GM21619 (cell line): ENCODE measurements around the gene ITPR2.
A peak's percentile ranks its signal among the peaks of the same experiment; 100 is the strongest.

Experiments used
- ATAC-seq: cut with Tn5 transposase; IDR thresholded peaks from one replicate; pipeline ENCODE4 v1.9.1; 2021; ENCODE audit not compliant: unreplicated experiment

The ITPR2 gene

DNA sequence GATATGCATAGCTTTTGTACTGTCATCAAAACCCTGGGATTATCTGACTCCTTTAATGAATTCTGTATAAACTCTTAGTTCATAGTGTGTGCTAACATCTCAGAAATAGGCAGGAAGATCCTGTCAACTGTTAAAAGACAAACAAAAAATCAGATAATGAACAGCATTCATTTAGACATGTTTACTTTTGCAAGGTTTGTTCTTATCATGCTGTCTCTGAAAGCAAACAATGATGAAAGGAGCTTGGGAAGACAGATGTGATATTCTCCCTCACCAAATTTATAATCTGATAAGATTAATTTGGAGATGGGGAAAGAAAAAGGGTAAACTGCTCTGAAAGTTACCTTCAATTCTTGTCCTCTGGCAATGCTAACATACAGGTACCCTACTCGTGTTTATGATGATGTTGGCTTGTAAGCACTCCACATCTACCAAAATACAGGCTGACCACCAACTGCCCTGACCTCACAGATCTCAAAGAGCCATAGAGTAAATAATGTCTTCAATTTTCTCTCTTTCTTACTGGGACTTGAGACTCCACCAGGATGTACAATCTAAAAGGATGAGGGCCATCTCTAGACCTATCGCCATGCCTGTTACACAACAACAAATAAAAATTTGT lies 403.8 kb downstream of the ITPR2 start:
- ATAC-seq, result no peak

DNA sequence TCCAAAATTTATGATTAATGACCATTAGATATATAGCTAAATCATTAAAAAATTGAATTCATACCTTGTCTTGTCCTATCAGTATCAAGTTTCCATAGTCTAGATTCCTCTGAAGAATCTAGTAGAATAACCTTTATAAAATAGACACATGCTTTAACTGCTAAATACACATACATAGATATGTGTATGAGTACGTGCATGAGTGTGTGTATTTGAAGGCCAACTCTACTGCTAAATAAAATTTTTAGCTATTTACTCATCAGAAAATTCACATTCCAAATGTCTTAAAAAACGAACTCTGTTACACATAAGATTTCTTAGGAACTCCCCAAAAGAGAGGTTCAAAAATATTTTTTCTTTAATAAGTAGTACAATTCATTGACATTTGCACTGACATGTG lies 404.6 kb downstream of the ITPR2 start:
- no peak for ATAC-seq

DNA sequence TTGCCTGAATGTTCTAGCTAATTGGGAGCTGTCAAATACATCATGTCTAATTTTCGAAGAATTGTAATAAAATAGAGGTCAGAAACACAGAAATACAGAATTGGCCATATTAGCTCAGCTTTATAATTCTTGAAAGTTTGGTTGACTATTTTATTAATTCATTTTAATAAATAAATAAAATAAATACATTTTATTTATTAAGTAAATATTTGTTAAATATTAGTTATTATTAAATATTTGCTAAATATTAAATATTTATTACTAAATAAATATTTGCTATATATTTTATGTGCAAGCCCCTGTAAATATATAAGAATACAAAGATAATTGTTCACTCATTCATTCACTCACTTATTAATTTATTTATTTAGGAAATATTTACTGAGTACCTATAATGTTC lies 406.3 kb downstream of the ITPR2 start:
- ATAC-seq, result no peak

DNA sequence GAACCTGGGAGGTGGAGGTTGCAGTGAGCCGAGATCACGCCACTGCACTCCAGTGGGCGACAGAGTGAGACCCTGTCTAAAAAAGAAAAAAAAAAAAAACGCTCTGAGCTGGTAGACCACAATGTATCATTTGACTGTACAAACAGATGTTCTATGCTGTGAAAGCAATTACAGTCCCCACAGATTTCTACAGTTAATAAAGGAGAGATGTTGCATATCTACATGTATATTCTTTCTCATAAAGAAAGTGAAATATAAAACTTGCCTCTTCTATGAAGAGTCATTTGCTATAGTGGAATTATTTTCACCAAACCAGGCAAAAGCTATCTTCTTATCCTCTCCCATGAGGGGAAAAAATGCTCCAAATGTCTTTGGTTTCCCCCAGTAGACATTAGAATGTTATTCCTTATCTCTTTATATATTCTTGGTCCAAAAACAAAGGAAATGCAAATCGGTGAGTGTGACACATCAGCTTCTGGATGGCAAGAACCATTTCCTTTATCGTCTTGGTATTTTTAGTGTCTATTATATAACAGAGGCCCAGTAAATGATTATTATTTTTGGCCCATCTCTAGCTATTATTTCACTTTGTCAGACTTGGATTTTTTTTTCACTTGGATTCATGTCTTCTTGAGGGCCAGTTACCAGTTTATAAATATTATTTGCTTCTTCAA lies 407.3 kb downstream of the ITPR2 start:
- ATAC-seq, result peak; percentile 59

DNA sequence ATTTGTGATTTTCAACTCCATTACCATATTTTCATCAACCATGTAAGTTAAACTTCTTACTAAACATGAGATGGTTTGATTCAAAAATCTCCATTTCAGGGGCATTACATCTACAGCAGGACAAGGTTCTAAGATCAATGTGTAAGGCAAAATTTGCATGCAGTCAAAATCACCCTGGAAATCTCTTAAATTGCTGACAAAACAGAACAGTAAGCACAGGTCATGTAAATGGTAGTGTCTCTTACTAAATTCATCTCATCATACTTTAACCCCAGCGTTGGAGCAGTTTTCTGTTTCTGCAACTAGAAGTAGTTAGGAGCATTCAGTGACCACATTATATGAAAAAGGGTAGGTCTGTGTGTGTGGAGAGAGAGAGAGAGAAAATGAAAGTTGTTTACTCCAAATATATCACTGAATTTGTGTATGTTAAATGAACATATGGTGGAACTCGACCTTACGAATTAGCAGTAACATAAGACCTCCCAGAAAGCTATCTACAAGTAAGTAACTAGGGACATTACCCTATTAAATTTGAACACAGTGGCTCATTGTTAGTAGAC lies 410.1 kb downstream of the ITPR2 start:
- peak; percentile 52 for ATAC-seq

DNA sequence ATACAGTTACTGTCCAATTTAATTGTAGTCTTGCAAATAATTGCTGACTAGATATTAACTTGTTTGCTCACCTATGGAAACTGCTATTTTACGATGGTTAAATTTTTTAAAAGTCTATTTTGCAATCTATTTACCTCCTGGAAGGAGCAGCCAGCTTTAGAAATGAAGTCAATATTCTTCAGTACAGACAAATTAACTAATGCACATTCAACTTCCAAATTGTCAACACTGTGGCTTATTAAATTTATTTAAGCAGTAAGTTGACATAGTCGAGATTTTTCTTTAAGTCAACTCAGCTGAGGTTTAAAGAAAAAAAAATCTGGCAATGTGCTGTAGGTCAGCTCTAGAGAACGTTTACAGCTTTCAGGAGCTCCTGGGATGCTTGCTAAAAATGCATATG lies 416.4 kb downstream of the ITPR2 start:
- no peak for ATAC-seq

DNA sequence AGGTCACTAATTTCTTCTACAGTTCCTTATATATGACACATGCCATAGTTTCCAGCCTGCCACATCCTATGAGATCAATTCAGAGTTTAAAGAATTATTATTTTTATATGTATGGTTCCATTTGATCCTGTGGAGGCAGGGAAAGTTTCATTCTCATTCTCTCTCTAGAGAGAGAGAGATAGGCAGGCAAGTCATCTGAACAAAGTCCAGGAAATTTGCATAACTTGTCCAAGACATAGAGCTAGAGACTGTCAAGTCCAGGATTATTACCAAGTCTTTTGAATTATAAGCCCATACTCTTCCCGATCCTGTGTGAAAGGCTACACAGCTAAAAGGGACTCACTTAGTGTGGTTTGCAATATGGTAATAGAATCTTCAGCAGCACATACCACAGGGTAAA lies 422.3 kb downstream of the ITPR2 start:
- ATAC-seq, result no peak

DNA sequence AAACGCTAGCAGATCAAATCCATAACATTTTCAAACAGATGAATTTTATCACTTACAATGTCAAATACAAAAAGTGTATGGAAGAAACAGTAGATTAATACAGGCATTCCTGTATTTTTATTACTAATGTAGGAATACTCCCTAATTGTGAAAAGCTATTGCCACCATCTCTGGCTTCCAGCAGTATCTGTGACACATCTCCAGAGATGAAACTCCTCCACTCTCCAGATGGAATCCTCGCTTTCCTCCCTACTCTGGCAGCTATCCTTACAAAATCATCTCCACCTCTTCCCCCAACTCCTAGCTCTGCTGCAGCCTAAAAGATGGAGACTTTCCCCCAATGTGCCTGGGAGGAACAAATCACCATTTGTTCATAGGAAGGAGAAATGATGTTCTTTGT lies 426.2 kb downstream of the ITPR2 start:
- no peak for ATAC-seq

DNA sequence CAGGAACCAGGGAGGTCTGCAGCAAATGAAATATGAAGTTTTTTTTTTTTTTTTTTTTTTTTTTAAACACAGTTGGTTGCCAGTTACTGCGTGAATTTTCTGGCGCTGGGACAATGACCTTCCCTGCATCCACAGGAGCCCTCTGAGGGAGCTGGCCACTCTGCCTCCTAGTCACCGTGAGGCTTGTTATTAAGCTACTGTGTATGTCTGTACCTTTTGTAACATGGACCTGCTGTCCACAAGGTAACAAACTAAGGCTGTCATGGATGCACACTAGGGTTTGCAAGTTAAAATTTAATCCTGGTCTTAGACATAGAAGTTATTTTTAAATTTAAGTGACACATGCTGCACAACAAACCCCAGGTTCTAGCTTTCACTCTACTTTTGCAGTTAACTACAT lies 426.6 kb downstream of the ITPR2 start:
- no peak for ATAC-seq

DNA sequence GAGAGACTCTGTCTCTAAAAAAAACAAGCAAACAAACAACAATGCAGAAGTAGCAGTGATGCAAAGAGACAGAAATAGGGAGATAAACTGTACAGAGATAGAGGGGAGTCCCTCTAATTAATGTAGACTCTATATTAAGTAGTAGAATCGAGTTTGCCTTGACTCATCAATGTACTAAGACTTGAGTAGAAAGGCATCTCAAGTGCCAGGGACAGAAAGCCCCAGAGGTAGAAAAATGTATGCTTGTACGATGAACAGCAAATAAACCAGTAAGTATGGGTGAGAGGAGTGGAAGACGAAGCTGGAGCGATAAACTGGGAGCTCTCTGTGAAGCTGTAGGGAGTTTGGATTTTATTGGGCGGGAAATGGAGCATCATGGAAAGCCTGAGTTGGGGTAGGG lies 429.4 kb downstream of the ITPR2 start:
- ATAC-seq, result no peak

DNA sequence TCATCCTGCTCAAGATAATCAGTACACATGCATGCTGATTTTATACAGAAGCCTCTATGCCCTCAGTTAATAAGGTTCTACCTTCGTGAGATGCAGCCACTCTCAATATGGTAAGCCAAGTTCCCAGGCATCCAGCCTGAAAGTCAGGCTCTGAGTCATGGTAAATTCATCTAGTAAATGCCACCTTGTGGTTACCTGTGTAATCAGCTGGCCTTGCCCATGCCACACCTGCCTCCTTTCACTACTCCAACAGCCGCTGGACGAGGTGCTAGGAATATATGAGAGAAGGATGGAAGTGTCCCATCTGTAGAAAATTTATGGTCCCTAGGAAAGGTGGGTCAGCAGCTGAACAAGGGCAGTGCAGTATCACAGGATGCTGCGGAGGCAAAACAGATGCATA lies 430.3 kb downstream of the ITPR2 start:
- ATAC-seq, result no peak

DNA sequence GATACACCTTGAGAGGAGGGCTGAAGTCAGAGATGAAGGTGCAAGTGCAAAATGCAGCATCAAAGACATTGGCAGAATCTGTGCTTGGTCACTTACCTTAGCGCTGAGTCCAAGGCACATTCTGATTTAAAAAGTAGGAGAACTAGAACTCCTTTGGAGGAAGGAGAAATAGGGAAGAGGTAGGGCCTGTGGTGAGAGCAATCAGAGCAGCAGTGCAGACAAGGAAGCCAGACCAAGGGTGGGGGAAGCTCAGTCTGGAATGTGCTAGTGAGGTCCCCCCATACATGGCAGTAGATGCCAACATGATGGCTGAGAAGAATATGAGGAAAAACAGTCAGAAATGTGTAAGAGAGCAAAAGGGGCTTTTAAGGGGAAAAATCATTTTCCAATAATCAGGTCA lies 431.1 kb downstream of the ITPR2 start:
- no peak for ATAC-seq

DNA sequence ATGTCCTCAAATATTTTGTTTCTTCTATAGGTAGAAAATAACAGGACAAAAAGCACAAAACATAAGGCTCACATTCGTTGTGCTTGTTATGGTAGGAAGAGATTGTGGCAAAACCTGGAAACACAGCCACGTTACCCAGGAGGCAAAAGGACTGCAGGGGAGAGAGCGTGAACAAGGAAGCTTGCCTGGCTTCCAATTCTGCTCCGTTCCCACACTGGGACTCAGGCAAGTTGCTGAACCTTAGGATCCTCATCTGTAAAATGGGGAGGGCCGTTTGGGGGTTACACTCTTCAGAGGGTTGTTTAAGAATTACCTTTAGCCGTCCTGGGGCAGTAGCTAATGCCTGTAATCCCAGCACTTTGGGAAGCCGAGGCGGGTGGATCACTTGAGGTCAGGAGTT lies 432.4 kb downstream of the ITPR2 start:
- no peak for ATAC-seq

DNA sequence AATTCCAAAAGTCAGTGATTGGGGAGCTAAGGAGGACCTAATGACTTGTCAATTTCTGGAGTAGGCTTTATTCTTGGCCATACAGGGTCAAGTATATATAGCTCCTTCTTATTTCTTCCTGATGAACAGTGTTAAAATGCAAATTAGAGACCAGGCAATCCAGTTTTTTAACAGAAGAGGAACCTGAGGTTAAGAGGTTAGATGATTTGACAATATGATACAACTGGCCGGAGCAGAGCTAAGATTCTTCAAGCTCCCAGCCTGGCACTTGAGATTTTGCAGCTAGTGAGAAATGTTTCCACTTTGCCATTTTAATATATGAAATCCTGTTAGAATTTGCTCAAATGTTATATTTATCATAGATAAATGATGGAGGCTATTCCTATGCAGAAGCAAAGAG lies 433.6 kb downstream of the ITPR2 start:
- ATAC-seq, result no peak

DNA sequence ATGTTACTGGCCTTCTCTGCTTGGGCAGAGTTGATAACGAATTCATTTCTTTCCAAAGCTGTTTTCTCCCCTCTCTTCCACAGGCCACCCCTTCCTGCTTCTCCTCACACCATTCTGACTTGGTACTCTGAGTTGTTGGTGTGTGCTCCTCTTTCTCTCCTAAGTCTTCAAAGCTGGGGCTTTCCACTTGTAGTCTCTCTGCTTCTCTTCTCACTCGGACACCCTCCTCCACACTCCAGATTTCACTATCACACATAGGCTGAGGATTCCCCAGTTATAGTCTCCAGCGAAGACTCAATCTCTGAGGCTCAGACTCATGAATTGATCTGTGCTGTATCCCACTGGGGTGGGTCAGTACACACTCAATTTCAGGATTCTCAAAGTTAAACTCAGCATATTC lies 436.6 kb downstream of the ITPR2 start:
- ATAC-seq, result no peak

DNA sequence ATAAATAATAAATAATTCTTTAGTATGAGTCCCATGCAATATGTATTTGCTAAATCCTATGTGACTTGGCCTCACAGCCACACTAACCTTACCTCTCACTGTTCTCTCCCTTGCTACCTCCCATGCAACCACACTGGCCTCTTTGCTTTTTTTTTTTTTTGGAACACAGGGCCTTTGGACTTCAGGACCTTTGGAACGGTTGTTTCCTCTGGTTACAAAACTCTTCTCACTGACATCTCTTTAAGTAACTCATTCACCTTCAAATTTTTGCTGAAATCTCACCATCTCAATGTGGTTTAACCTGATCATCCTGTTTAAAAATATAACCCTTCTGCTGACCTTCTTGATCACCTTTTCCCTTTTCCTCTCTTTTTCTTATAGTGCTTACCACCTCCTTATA lies 443.7 kb downstream of the ITPR2 start:
- ATAC-seq, result no peak

DNA sequence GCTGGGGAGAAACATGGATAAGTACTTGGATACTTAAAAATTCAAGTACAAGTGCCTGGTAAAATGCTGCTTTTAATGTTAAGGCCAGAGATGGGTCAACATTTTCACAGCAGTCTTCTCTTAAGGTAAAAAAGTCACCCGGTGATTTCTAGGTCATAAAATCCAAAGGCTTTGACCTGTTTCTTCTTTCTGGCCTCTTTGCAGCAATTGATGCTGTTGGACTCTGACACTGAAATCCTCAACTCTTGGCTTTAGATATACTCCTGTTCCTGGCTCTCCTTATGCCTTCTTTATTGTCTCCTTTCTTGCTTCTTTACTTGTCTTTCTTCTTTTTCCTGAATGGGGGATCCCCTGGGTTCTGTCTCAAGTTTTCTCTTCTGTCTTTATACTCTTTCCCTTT lies 448.5 kb downstream of the ITPR2 start:
- ATAC-seq, result no peak

DNA sequence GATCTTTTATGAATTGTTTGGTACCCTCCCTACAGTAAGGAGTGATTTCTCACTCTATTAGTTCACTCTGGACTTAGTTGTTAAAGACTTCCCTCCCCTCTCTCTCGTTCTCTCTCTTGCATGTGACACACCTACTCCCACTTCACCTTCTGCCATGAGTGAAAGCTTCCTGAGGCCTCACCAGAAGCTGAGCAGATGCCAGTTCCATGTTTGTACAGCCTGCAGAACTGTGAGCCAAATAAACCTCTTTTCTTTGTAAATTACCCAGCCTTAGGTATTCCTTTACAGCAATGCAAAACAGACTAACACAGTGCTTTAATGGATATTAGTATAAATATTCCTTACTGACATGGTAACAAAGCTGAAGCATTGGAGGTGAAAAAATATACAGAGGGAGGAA lies 450.0 kb downstream of the ITPR2 start:
- ATAC-seq, result no peak

DNA sequence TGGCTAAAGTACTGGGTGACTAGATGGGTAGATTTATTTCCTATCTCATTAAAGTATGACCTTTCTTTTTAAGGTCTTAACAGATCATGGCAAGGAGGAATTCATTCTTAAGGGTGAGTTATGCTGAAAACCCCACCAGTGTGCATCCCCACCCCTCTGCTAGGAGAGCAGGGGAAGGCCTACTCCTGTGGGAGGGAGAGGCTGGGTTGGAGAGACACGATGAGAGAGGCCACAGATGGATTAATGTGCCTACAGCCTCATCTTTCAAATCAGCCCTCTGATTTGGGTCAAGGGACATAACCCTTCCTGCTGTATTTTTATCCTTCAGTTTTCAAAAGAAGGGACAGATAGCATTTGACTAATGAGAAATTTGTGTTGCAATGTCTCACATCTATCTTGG lies 452.1 kb downstream of the ITPR2 start:
- no peak for ATAC-seq

DNA sequence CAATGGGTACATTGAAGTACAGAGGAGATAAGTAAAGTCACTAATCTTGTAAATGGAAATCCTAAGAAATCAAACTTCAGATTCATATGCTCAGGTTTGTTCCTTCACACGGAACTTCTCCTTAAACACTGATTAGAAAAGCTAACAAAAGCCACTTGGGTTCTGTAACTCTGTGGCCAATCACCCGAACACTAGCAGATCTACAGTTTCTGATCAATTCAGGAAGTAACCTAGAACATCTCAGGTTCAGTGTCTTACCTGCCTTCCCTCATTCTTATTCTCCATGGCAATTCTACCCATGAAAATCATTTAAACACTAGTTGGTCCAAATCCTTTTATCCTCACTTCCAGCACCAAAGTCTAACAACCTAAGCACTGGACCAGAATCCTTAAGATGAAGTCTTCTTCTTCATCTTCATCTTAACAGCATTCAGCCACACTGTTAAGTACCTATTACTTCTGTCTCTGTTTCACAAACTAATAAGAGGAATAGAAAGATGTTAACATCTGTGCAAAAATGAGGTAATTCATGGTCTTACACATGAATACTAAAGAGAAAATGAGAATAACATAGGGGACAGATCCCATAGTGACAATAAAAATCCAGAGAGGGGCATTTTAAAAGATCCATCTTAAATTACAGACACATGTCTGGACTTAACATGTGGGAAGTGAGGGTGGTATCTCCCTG lies 453.1 kb downstream of the ITPR2 start:
- no peak for ATAC-seq

DNA sequence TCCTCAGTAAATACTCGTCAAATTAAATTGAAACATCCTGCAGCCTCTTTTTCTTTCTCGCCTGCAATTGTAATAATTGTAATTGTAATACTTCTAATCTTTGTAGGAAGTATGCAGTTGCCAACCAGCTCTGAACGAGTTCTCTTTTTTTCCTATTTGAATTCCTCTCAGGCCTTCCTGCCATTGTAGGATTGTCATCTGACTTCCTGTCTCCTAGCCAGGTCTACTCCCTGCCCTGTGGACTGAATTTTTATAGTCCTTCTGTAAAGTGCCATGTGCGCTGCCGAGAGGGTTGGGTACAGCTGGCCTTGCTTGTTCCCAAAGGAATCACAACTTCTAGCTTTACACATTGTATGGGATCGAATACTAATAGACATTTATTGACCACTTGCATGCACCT lies 454.3 kb downstream of the ITPR2 start:
- ATAC-seq, result no peak

DNA sequence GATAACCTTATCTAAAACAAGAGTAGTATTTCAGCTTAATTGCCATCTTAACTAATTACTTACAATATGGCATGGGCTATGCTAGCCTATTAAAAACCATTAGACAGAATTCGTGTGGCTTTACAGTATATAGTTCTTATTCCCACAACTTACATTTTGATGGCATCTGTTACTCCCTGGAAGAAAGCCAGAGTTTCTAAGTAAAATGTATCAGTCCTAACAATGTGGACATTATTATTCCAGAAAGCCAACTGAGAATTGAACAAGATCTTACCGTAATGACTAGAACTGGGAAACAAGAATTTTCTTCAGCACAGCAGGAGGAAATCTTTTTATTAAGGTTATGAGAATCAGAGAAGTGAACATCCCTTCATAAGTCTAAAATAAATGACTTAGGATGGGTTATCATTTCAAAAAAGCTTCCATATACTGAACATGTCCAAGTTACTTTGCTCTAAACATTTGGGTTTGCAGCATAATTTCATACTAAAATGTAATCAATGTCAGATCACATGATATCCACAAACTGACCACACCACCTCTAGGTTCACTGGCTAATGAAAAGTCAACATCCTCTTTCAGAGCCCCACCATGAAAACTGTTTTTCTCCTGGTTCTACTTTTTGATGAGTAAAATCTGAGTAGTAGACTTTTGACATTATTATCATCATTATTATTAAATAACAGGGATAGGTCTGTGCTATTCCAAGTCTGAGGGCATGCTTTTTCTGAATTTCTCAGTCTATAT lies 457.9 kb downstream of the ITPR2 start:
- ATAC-seq, result no peak
